ENCODE data around the gene SRSF4.

GRCh38 chr1:29209173-29209572, 27.5 kb upstream of the SRSF4 start:
- TF ChIP-seq CTCF (IDR thresholded peaks at IDR 0.05; ENCODE audit: control extremely low read depth in 1 of 3, insufficient read depth in 1 of 3, low read depth in 1 of 3, low read length in 3 of 3) (no peak), KDM4A (IDR thresholded peaks at IDR 0.05; ENCODE audit: low read depth, low read length, severe bottlenecking) (no peak), POLR2A (IDR thresholded peaks at IDR 0.05; ENCODE audit: control extremely low read depth in 1 of 2, low read depth in 2 of 2, low read length in 2 of 2) (no peak), POLR2AphosphoS5 (IDR thresholded peaks at IDR 0.05; ENCODE audit: low read depth, low read length) (no peak), KDM1A (IDR thresholded peaks at IDR 0.05; ENCODE audit: borderline replicate concordance, low read length) (no peak), JUN (IDR thresholded peaks at IDR 0.05; ENCODE audit: low read depth, low read length) (no peak), EZH2 (IDR thresholded peaks at IDR 0.05; ENCODE audit: low read depth, low read length, severe bottlenecking) (no peak), MAX (IDR thresholded peaks at IDR 0.05) (no peak), SRF (IDR thresholded peaks at IDR 0.05; ENCODE audit: low read depth, low read length) (no peak), BCL11A (IDR thresholded peaks at IDR 0.05; ENCODE audit: low read depth in 2 of 2, low read length in 2 of 2) (no peak), CEBPB (IDR thresholded peaks at IDR 0.05; ENCODE audit: low read depth, low read length) (no peak), RAD21 (IDR thresholded peaks at IDR 0.05 in 1 of 2, conservative IDR thresholded peaks at IDR 0.05 in 1 of 2; ENCODE audit: low read depth in 2 of 2, low read length in 2 of 2) (no peak), RFX5 (IDR thresholded peaks at IDR 0.05; ENCODE audit: borderline replicate concordance, low read depth, low read length) (no peak)

Measured in H1 (cell line).